Keratinocyte (primary cell): ENCODE results near the gene C16orf95.

ENCODE experiments used
- EZH2 ChIP-seq: IDR thresholded peaks from one replicate; pipeline ENCODE4 v1.6.1; 2012; ENCODE audit warnings: inconsistent platforms, mild to moderate bottlenecking, low read length, moderate library complexity
- TF ChIP-seq, protein P1 (sequence below), 3 experiments: IDR thresholded peaks in 1 of 3; conservative IDR thresholded peaks in 1 of 3; optimal IDR thresholded peaks in 1 of 3; 2 replicates in 2 of 3; 3 replicates in 1 of 3; pipeline versions ENCODE3 to v1.5.1; 2011; ENCODE audit warnings: low read length in 3 of 3, mild to moderate bottlenecking in 3 of 3, moderate library complexity in 2 of 3, control low read depth in 1 of 3, inconsistent platforms in 1 of 3; ENCODE audit not compliant: insufficient read depth in 2 of 3; ENCODE audit errors: extremely low read depth in 1 of 3

DNA sequence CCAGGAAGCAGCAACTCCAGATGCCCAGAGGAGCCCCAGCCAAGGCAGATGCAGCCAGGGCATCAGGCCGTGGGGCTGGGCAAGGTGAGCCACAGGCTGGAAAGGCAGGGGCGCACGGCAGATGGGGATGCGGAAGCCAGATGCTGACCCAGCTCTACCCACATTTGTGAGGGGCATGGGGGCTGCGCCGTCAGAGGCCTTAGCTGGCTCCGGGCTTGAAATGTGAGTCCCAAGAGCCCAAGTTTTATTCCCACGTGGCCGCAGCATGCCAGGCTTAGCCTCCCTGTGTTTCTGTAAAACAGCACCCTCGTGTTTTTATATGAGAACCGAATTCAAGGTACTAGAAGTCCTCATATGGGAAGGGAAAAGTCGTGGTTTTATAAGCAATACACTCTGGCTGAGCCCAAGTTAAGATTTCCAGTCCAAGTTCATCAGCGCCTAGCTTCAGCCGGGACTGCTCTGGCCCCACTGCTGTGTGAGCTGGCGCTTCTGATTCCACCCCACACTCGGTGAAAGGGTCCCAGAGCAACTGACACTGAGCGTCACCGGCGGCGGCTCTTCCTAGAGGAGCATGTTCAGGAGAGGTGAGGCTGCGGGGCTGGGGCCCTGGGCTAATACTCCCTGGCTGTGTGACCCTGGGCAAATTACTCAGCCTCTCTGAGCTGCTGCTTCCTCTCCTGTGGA lies 6.7 kb upstream of the C16orf95 start:
- TF ChIP-seq, protein P1, sequence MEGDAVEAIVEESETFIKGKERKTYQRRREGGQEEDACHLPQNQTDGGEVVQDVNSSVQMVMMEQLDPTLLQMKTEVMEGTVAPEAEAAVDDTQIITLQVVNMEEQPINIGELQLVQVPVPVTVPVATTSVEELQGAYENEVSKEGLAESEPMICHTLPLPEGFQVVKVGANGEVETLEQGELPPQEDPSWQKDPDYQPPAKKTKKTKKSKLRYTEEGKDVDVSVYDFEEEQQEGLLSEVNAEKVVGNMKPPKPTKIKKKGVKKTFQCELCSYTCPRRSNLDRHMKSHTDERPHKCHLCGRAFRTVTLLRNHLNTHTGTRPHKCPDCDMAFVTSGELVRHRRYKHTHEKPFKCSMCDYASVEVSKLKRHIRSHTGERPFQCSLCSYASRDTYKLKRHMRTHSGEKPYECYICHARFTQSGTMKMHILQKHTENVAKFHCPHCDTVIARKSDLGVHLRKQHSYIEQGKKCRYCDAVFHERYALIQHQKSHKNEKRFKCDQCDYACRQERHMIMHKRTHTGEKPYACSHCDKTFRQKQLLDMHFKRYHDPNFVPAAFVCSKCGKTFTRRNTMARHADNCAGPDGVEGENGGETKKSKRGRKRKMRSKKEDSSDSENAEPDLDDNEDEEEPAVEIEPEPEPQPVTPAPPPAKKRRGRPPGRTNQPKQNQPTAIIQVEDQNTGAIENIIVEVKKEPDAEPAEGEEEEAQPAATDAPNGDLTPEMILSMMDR (optimal IDR thresholded peaks at IDR 0.05 in 1 of 3, IDR thresholded peaks at IDR 0.05 in 1 of 3, conservative IDR thresholded peaks at IDR 0.05 in 1 of 3; ENCODE audit: extremely low read depth in 1 of 3, insufficient read depth in 2 of 3, low read length in 3 of 3), result no peak
- TF ChIP-seq EZH2, result no peak
